NCI-H2196 treated with DMSO at 0.1 percent for 48 hours (cell line): Measurements from ENCODE around the gene RACGAP1.
"Not testable (repeated sequence)": the region's sequence is repeated elsewhere in the genome, so short reads cannot be mapped to it uniquely, and the experiment has no call there.

Experiments
- DNase-seq: peaks from one replicate; lab custom pipeline; 2025; ENCODE audit not compliant: unreplicated experiment; lab: John Stamatoyannopoulos, UW

RACGAP1 gene

GRCh38 chr12:50032515-50032853, 7.2 kb upstream of the RACGAP1 start:
- no peak for DNase-seq

- DNase-seq, result not testable (repeated sequence)
These were observed 5.2 kb upstream of the RACGAP1 start for GRCh38 chr12:50030449-50030848.

DNA sequence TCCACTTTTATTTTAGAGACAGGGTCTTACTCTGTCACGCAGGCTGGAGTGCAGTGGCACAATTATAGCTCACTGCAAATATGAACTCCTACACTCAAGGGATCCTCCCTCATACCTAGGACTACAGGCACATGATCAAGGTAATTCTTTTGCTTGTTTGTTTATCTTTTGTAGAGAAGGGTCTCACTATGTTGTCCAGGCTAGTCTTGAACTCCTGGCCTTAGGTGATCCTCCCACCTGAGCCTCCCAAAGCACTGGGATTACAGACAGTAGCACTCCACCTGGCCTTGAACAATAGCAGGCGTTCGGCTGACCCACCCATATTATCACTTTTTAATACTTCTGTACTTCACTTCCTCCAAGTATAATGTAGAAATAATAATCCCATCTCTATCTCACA, 1.4 kb upstream of the RACGAP1 start:
- DNase-seq, result no peak

GRCh38 chr12:50024805-50025186, 498 bp downstream of the RACGAP1 start:
- no peak for DNase-seq

DNA sequence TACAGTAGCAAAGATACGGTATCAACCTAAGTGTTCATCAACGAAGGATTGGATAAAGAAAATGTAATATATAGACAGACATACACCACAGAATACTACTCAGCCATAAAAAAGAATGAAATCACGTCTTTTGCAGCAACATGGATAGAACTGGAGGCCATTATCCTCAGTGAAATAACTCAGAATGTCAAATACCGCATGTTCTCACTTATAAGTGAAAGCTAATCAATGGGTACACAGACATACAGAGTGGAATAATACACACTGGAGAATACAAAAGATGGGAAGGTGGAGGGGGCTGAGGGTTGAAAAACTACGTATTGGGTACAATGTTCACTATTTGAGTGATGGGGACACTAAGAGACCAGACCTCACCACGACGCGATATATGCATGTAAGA, 1.1 kb downstream of the RACGAP1 start:
- no peak for DNase-seq

GRCh38 chr12:50022903-50023302, 2.4 kb downstream of the RACGAP1 start:
- DNase-seq, result no peak

DNA sequence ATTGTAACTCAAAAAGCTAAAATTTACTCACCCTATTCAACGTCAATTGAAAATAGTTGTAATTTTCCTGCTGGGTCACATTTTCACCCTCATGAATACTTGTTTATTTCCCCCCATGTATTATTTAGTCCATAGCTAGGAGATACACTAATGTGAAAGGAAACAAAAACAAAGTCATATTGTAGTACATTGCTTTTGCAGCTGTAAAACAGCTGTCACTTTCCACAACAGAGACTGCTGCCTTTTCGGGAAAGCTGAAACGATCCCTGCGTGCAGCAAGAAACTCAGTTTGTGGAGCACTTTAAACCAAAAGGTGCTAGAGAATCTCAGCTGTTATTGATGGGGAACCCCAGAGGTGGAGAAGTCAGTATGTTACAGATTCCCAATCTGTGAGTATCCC, 4.3 kb downstream of the RACGAP1 start:
- DNase-seq, result no peak

GRCh38 chr12:50019524-50019923, 5.8 kb downstream of the RACGAP1 start:
- DNase-seq, result no peak

DNA sequence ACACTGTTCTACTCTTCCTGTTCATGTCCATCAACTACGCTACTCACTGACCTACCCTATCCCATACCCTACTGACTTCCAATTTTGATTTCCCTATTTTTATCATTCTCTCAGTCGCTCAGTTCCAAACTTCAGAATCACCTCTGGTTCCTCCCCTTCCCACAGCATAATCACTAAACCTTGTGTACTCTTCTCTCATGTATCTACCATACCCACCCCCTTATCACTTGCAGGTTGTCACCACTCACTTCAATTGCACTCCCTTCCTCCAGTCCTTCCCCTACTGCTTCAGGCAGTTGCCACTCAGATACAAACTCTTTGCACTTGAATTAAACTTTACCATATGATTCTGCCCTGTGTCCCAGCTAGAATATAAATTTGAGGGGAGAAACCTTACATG, 6.3 kb downstream of the RACGAP1 start:
- DNase-seq, result no peak

DNA sequence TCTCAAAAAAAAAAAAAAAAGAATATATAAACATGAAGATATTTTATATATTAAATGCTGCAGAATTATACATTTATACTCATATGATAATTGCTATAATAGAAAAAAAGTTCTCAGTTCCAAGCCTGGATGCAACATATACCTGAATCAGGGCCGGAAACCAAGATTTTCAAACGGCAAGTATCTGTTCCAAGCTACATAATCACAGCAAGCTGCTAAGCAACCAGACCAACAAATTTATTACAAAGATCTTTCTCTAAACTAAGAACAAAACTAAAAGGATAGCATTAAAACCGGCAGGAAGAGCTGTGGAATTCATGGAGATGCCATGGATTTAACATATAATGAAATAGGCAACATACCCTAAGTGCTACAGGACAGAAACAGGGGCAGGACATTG, 7.1 kb downstream of the RACGAP1 start:
- DNase-seq, result no peak

DNA sequence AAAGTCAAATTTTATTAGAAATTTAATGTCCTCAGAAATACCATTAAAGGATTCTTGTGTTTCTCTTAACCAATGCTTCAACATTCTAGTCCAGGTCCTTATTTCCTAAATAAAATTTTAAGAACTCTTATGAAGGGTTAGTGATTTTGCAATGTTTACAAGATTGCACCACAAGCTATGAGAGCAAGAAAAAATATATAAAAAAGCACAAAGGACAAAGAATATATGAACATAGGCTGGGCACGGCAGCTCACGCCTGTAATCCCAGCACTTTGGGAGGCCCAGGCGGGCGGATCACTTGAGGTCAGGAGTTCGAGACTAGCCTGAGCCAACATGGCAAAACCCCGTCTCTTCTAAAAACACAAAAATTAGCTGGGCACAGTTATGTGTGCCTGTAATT, 7.7 kb downstream of the RACGAP1 start:
- DNase-seq, result no peak

- DNase-seq, result no peak
These were observed 8.5 kb downstream of the RACGAP1 start for GRCh38 chr12:50016501-50017475.

- DNase-seq, result no peak
These were observed 11.0 kb downstream of the RACGAP1 start for GRCh38 chr12:50014342-50014741.

GRCh38 chr12:50013361-50014147, 11.7 kb downstream of the RACGAP1 start:
- no peak for DNase-seq

DNA sequence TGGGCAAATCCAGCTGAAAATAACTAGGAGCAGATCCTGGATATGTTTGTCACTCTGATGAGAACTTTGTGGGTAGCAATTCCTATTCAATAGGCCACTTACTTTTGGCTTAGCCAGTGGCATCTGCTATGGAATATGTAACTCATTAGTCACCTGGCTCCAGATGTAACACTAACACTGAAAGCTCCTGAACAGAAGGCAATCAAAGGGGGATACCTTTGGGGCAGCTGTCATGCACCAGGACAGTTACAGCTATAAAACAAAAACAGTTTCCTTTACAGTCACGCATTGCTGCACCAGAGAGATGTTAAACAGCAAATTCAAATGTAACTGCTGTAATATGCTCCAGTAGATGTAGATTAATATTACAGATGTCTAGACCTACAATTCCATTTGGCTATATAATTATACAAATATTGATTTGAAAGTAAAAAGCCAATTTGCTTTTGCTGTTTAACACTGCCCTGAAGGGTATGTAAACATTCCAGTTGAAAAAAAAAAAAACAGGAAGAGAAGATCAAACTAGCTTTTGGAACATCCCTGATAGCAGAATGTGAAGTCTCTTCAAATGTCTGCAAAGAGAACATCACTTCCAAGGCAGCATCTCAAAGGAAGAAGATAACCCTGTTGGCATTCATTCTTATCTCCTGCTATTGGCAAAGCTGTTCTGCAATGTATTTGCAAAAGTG, 18.4 kb downstream of the RACGAP1 start:
- no peak for DNase-seq

DNA sequence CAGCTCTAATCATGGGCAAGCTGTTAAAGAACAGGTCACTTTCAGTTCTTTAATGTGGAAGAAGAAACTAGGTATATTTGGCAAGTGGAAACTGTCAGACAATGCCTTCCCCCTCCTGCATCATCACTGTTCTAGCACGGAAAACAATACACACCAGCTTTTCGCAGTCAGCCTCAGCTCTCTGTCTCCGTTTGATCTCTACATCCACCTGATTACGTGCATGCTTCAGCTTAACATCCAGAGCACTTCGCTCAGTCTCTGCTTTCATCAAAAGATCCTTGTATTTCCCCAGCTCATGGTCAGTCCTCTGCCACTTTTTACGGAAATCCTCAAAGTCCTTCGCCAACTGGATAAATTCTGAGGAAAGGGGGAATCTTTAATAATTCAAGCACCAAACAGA, 19.0 kb downstream of the RACGAP1 start:
- no peak for DNase-seq

DNA sequence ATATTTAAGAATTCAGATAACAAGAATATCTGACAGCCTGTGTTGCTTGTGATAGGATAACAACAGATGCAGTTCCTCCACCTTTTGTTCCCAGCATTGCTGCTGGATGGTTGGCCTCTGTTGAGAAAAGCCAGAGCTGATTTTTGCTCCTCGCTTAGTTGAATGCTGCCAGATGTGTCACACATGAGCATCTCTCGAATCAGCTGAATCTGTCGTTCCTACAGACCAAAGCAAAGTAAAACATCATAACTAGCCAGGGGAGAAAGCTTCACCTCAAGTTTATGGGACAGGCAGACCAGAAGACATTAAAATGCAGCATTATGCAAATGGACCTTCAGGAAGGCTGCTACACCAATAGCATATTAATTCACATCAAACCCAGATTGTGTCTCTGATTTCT, 20.1 kb downstream of the RACGAP1 start:
- no peak for DNase-seq

DNA sequence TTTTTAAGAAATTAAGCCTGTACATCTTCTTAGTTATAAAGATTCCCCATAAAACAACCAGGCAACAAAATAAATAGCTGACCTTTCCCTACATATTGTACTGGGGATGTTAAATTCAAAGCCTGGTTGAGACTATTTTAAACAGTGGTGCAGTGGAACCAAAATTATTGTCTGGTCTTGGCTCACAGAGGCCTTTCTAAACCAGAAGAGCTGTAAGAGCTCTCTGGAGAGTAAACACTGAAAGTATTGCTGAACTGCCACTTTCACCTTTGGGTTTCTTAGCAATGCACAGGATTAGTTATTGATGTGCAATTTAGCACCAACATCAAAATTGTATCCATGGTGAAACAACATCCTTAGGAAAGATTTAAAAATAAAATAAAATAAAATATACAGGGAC, 20.6 kb downstream of the RACGAP1 start:
- no peak for DNase-seq

DNA sequence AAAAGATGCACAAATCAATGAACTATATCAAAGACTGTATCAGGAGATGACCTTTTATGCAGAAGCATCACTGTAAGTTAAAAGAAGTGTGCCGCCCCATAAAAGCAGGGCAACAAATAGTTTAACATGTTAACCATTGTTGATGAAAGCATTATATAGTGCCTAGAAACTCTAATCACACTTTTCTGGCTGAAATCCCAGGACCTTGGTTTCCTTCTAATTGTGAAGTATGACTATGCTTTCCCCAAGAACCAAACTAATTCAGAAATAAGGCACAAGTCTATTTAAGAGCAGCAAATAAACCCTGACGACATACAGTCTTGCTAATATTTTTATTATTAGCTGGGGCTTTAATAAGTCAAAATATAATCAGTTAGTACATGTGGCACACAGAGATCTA, 21.7 kb downstream of the RACGAP1 start:
- no peak for DNase-seq

DNA sequence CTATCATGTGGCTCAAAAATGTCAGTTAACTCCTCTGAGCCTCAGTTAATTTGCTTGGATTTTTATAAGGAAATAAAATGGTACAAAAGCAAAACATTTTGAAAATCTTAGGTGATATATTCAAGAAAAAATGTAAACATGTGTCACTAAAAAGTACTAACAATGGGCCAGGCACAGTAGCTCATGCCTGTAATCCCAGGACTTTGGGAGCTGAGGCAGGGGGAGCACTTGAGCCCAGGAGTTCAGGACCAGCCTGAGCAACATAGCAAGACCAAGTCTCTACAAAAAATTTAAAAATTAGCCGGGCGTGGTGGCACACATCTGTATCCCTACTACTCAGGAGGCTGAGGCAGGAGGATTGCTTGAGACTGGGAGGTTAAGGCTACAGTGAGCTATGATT, 26.8 kb downstream of the RACGAP1 start:
- DNase-seq, result no peak

GRCh38 chr12:49990273-49990672, 35.0 kb downstream of the RACGAP1 start:
- no peak for DNase-seq

DNA sequence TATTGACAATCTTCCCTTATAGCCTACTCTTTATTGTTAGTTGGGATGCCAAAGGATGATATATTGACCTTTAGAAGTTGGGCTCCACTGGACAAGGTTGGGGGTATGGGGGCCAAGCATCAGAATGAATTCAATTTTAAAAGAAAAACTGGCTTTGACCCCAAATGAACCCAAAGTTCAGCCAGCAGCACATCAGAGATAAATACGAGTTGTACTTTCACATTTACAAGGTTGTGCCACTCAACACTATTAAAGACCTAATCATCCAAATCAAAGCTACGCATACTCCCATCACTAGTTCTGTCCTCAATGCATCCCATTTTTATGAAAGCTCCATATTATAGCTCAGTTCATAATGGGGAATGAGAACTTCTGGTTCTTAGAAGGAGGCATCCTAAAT, 35.9 kb downstream of the RACGAP1 start:
- DNase-seq, result not testable (repeated sequence)
